ENCODE measurements around the gene TEX48. TPM values are rescaled to one million over a fixed set of nuclear protein-coding genes. Genes with fewer than 3 reads are reported as not detected.

Gene TEX48
- total RNA-seq, 4 donors from 2014 or later = not detected

DNA sequence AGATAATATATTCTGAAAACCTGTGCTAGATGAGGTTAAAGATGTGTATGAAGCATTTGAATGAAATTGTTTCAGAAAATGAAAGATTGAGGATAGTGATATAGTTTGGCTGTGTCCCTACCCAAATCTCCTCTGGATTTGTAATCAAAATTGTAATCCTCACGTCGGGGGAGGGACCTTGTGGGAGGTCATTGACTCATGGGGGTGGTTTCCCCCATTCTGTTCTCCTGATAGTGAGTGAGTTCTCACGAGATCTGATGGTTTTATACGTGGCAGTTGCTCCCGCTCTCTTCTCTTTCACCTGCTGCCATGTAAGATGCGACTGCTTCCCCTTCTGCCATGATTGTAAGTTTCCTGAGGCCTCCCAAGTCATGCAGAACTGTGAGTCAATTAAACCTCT, 2.0 kb upstream of the TEX48 start:
- Histone ChIP-seq H3K27ac (no peak overlapping the region), H3K36me3 (no peaks in the 10 kb centered on the region), H3K4me3 (no peak overlapping the region), H3K27me3 (no peaks in the 10 kb centered on the region), H3K4me1 (no peaks in the 10 kb centered on the region), H3K9me3 (no peaks in the 10 kb centered on the region)
- WGBS, 2 donors = 72 to 77% methylated on average over 6 of the region's 6 CpGs
- no peak for DNase-seq (ENCODE audit: low spot score in 2 of 2)
- no peak for TF ChIP-seq EP300 (IDR thresholded peaks at IDR 0.05)
- no peak for TF ChIP-seq POLR2A (IDR thresholded peaks at IDR 0.05)
- TF ChIP-seq, protein P1, sequence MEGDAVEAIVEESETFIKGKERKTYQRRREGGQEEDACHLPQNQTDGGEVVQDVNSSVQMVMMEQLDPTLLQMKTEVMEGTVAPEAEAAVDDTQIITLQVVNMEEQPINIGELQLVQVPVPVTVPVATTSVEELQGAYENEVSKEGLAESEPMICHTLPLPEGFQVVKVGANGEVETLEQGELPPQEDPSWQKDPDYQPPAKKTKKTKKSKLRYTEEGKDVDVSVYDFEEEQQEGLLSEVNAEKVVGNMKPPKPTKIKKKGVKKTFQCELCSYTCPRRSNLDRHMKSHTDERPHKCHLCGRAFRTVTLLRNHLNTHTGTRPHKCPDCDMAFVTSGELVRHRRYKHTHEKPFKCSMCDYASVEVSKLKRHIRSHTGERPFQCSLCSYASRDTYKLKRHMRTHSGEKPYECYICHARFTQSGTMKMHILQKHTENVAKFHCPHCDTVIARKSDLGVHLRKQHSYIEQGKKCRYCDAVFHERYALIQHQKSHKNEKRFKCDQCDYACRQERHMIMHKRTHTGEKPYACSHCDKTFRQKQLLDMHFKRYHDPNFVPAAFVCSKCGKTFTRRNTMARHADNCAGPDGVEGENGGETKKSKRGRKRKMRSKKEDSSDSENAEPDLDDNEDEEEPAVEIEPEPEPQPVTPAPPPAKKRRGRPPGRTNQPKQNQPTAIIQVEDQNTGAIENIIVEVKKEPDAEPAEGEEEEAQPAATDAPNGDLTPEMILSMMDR (IDR thresholded peaks at IDR 0.05) = no peak

GRCh38 chr9:114682846-114683245, 854 bp upstream of the TEX48 start:
- no peaks in the 10 kb centered on the region for H3K27me3 ChIP-seq
- DNase-seq (ENCODE audit: low spot score in 2 of 2) = no peak
- 88 to 89% methylated on average over 3 of the region's 3 CpGs for WGBS, 2 donors

DNA sequence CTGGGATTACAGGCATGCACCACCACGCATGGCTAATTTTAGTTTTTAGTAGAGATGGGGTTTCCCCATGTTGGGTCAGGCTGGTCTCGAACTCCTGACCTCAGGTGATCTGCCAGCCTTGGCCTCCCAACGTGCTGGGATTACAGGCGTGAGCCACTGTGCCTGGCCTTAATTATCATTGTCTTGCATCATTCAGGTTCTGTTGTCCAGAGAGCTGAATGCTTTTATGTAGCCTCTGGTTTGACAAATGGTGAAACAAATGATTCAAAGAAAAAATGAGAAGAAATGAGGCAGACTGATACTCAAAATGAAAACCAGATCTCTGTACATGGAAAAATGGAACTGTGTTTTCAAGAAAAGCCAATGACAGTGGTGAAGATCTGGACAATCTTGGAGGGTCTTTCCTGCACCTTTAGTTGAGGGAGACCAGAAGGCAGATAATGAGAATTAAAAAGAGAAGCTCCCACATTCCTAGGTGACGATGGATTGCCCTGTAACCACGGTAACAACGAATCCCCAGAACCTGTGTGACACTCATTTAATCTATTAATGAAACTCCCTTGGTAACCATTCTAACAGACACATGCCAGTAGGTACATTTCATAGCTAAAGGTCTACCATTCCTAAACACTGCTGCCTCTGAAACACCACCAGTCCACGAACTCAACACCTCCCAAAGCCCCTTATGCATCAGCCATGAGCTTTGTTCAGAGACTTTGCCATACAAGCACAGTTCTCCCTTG, 1.6 kb downstream of the TEX48 start:
- no peak overlapping the region for H3K4me3 ChIP-seq
- no peak overlapping the region for H3K27ac ChIP-seq
- WGBS, 2 donors = 74 to 83% methylated on average over 8 of the region's 8 CpGs
- no peak for DNase-seq (ENCODE audit: low spot score in 2 of 2)
- no peaks in the 10 kb centered on the region for H3K36me3 ChIP-seq
- no peak for TF ChIP-seq POLR2A (IDR thresholded peaks at IDR 0.05)
- TF ChIP-seq, protein P1 (IDR thresholded peaks at IDR 0.05) = no peak
- no peak for TF ChIP-seq EP300 (IDR thresholded peaks at IDR 0.05)
- no peaks in the 10 kb centered on the region for H3K4me1 ChIP-seq
- no peaks in the 10 kb centered on the region for H3K27me3 ChIP-seq
- H3K9me3 ChIP-seq = no peaks in the 10 kb centered on the region

More at GRCh38 chr9:114682846-114683245, 854 bp upstream of the TEX48 start:
- no peak overlapping the region for H3K4me3 ChIP-seq
- no peaks in the 10 kb centered on the region for H3K9me3 ChIP-seq
- no peak for TF ChIP-seq POLR2A (IDR thresholded peaks at IDR 0.05)
- no peak for TF ChIP-seq EP300 (IDR thresholded peaks at IDR 0.05)
- TF ChIP-seq, protein P1 (IDR thresholded peaks at IDR 0.05) = no peak
- no peaks in the 10 kb centered on the region for H3K4me1 ChIP-seq
- no peaks in the 10 kb centered on the region for H3K36me3 ChIP-seq
- no peak overlapping the region for H3K27ac ChIP-seq

DNA sequence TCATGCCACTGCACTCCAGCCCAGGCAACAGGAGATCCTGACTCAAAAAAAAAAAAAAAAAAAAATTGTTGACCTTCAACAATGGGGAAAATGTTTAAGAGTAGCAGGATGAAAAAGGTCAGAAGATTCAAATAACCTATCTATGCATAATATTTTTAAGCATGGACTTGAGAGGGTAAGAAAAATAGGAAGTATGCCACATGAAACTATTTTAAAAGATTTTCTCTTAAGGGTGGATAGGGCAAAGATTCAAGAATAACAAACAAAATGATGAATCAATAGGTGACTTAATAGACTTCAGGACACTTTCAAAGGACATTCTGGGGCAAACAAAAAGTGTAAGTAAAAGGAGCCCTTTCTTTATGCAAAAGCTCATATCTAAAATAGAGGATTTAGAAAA, 3.2 kb downstream of the TEX48 start:
- H3K4me1 ChIP-seq = no peaks in the 10 kb centered on the region
- H3K36me3 ChIP-seq = no peaks in the 10 kb centered on the region
- H3K4me3 ChIP-seq = no peak overlapping the region
- TF ChIP-seq, protein P1 (IDR thresholded peaks at IDR 0.05) = no peak
- TF ChIP-seq POLR2A (IDR thresholded peaks at IDR 0.05) = no peak
- no peak for TF ChIP-seq EP300 (IDR thresholded peaks at IDR 0.05)
- H3K9me3 ChIP-seq = no peaks in the 10 kb centered on the region
- no peak for DNase-seq (ENCODE audit: low spot score in 2 of 2)
- no peak overlapping the region for H3K27ac ChIP-seq
- no peaks in the 10 kb centered on the region for H3K27me3 ChIP-seq

GRCh38 chr9:114678130-114678529, 3.9 kb downstream of the TEX48 start:
- Histone ChIP-seq H3K27me3 (no peaks in the 10 kb centered on the region), H3K27ac (no peak overlapping the region), H3K9me3 (no peaks in the 10 kb centered on the region), H3K4me3 (no peak overlapping the region), H3K4me1 (no peaks in the 10 kb centered on the region), H3K36me3 (no peaks in the 10 kb centered on the region)
- TF ChIP-seq, protein P1 (IDR thresholded peaks at IDR 0.05) = no peak
- no peak for TF ChIP-seq EP300 (IDR thresholded peaks at IDR 0.05)
- no peak for TF ChIP-seq POLR2A (IDR thresholded peaks at IDR 0.05)
- 75 to 82% methylated on average over 3 of the region's 3 CpGs for WGBS, 2 donors
- no peak for DNase-seq (ENCODE audit: low spot score in 2 of 2)

All from tibial nerve (tissue), 4 donors.